K562 (cell line): ENCODE results near the gene KLHL25. TPM values are rescaled to one million over a fixed set of nuclear protein-coding genes. Genes with fewer than 3 reads are reported as not detected.

Experiments
- BHLHE40 ChIP-seq: IDR thresholded peaks from 2 replicates; pipeline ENCODE4 v1.6.1; 2011; ENCODE audit warnings: low read length, improper control_type of control experiment
- ELF2 ChIP-seq: fragments of 250-450 bp; sonication (Bioruptor Pico); IDR thresholded peaks from 2 replicates; pipeline ENCODE4 v1.5.0; 2021; ENCODE audit warnings: mild to moderate bottlenecking
- EWSR1 ChIP-seq: fragments of 450-650 bp; IDR thresholded peaks from 2 replicates; pipeline ENCODE4 v1.6.1; 2018; ENCODE audit warnings: borderline replicate concordance, mild to moderate bottlenecking, low read depth, moderate library complexity; ENCODE audit not compliant: partially characterized antibody
- HNRNPH1 ChIP-seq: fragments of 200-400 bp; formaldehyde crosslinking; optimal IDR thresholded peaks from 2 replicates; pipeline ENCODE3; 2017; ENCODE audit warnings: low read depth, mild to moderate bottlenecking, low read length, moderate library complexity
- L3MBTL2 ChIP-seq: fragments of 450-650 bp; IDR thresholded peaks from 2 replicates; pipeline ENCODE4 v1.6.1; 2016; ENCODE audit warnings: mild to moderate bottlenecking, moderate library complexity
- polyA plus RNA-seq, 8 experiments: library from polyadenylated mRNA; depleted of rRNA in 4 of 8; stranded (reverse) in 5 of 8; unstranded in 3 of 8; fragments of >200 nt; fragmentation: Nextera tagmentation in 2 of 8; fragmentation: Illumina TruSeq in 1 of 8; extraction: Ambion mirVana in 2 of 8; extraction: Trizol in 1 of 8; gene quantifications; 2 replicates each; pipeline versions ENCODE4 v1.2.1 to v1.2.3, GENCODE V29; 2011 to 2014; ENCODE audit warnings: inconsistent platforms in 1 of 8, missing spikeins in 1 of 8
- total RNA-seq, 7 experiments: library from RNA; depleted of rRNA in 6 of 7; stranded (reverse); fragments of >200 nt in 6 of 7; fragmentation: Illumina TruSeq in 2 of 7; extraction: Trizol in 2 of 7; gene quantifications; 2 replicates each; pipeline versions ENCODE4 v1.2.1 to v1.2.3, GENCODE V29; 2011 to 2021; ENCODE audit warnings: low replicate concordance in 1 of 7
- TF ChIP-seq, protein P1 (sequence below): fragments of 250-450 bp; sonication (Bioruptor Pico); IDR thresholded peaks from 2 replicates; pipeline ENCODE4 v1.5.0; 2020; ENCODE audit warnings: mild to moderate bottlenecking, borderline replicate concordance
- TF ChIP-seq, protein P2 (sequence below): sonication (generic); formaldehyde crosslinking; IDR thresholded peaks from 2 replicates; pipeline ENCODE4 v1.8.0; 2022; ENCODE audit warnings: mild to moderate bottlenecking, low read depth, missing genetic modification reagents

KLHL25 gene
- total and polyA plus RNA-seq, 9 of the 15 experiments (the other 6 are each of a cell fraction or from before 2014, with no cell fraction given) = 0.04 to 0.14 (median 0.10) TPM; not detected in 3

DNA sequence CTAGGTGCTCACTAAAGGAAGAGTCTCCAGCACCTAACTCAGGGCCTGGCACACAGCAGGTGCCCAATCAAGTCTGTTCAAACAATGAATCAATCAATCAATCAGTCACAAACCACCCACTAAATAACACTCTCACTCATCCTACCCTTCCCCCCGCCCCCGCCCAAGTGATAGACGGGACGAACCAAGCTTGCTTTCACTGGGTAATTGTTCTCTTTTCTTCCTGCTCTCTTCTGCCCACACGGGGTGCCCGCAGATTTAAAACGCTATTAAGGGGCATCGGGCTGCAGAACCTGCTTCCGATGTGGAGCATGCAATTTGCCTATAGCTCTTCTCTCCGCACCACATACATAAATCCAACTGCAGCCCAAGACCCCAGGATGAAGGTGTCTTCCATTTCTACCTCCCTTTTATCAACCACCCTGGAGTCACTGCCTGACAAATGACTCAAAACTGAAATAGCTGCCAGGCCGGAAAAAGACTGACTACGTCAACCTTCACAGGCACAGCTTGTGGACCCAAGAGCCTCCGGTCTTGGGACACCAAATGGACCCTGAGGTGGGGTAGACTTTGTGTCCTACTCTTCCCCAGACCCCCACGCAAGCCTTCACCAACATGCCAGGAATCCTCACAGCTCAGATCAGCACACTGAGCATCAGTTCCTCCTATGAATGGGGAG, 1.7 kb downstream of the KLHL25 start (continued):
- TF ChIP-seq HNRNPH1 (no peak), ELF2 (CRISPR knock-in tag) (no peak), L3MBTL2 (no peak), BHLHE40 (no peak), EWSR1 (no peak)
- TF ChIP-seq, protein P1, sequence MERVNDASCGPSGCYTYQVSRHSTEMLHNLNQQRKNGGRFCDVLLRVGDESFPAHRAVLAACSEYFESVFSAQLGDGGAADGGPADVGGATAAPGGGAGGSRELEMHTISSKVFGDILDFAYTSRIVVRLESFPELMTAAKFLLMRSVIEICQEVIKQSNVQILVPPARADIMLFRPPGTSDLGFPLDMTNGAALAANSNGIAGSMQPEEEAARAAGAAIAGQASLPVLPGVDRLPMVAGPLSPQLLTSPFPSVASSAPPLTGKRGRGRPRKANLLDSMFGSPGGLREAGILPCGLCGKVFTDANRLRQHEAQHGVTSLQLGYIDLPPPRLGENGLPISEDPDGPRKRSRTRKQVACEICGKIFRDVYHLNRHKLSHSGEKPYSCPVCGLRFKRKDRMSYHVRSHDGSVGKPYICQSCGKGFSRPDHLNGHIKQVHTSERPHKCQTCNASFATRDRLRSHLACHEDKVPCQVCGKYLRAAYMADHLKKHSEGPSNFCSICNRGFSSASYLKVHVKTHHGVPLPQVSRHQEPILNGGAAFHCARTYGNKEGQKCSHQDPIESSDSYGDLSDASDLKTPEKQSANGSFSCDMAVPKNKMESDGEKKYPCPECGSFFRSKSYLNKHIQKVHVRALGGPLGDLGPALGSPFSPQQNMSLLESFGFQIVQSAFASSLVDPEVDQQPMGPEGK = no peak
- TF ChIP-seq, protein P2, sequence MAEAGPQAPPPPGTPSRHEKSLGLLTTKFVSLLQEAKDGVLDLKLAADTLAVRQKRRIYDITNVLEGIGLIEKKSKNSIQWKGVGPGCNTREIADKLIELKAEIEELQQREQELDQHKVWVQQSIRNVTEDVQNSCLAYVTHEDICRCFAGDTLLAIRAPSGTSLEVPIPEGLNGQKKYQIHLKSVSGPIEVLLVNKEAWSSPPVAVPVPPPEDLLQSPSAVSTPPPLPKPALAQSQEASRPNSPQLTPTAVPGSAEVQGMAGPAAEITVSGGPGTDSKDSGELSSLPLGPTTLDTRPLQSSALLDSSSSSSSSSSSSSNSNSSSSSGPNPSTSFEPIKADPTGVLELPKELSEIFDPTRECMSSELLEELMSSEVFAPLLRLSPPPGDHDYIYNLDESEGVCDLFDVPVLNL (CRISPR knock-in tag) = no peak
- TF ChIP-seq, all 486 proteins: peak for 0
